Activated CD8-positive, alpha-beta memory T cell treated with anti-CD3 and anti-CD28 coated beads for 36 hours (primary cell): ENCODE data around the gene ERCC4. TPM values are rescaled to one million over a fixed set of nuclear protein-coding genes. Genes with fewer than 3 reads are reported as not detected.
"Not testable (repeated sequence)": the region's sequence is repeated elsewhere in the genome, so short reads cannot be mapped to it uniquely, and the experiment has no call there.

ENCODE experiments used
- CTCF ChIA-PET: fragments of 350-600 bp; sonication (Branson Sonifier 250); formaldehyde crosslinking; loops from one replicate; lab custom pipeline; 2021; ENCODE audit warnings: antibody characterized with exemption; lab: Charles Lee
- POLR2A ChIA-PET: fragments of 350-600 bp; sonication (Branson Sonifier 250); formaldehyde crosslinking; loops from one replicate; lab custom pipeline; 2021; ENCODE audit warnings: antibody characterized with exemption; lab: Charles Lee
- total RNA-seq, 2 experiments: library from RNA; stranded (reverse); gene quantifications; one replicate each; pipeline ENCODE4 v1.2.3, GENCODE V29; 2021

ERCC4 gene
- 10 to 100 TPM; 15.5 to 16.6 TPM for total RNA-seq

DNA sequence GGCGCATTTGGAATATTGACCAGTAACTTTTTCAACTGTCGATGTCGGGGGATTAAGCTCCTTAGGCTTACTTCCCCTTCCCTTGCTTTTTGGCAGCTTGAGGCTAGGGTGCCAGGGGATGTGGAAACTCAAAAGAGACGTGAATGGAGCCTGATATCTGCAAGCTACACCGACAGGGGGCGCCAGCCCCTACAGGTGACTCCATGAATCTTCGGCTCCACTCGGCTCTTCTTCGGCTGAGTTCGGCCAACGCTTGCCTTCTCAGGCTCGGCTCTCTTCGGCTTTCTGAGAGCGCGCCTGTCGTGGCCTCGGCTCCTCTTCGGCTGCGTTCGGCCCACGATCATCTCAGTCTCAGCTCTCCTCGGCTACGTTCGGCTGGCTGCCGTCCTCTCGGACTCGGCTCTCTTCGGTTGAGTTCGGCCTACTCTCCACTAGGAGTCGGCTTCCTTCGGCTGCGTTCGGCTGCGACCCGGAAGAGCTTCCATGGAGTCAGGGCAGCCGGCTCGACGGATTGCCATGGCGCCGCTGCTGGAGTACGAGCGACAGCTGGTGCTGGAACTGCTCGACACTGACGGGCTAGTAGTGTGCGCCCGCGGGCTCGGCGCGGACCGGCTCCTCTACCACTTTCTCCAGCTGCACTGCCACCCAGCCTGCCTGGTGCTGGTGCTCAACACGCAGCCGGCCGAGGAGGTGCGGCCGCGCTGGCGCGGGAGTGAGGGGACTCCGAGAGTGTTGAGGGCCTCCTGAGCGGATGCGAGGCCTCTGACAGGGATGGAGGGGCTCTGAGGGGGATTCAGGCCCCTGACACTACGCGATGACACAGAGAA, at the start of gene ERCC4:
Gene ERCC4 (plus strand): TSS at position 472 of the 827 bp plus-strand sequence. CDS start 12 bp downstream, at position 484.
- POLR2A ChIA-PET, result interaction anchor here (1.4 kb wide), 1 partner anchor 366 kb away, joined by 6 read pairs; no protein-coding TSS in a partner anchor
- CTCF ChIA-PET, result interaction anchor here (0.9 to 1.5 kb wide), 6 partner anchors 11 to 366 kb away, joined by 3 to 6 read pairs (median 4); no protein-coding TSS in a partner anchor

DNA sequence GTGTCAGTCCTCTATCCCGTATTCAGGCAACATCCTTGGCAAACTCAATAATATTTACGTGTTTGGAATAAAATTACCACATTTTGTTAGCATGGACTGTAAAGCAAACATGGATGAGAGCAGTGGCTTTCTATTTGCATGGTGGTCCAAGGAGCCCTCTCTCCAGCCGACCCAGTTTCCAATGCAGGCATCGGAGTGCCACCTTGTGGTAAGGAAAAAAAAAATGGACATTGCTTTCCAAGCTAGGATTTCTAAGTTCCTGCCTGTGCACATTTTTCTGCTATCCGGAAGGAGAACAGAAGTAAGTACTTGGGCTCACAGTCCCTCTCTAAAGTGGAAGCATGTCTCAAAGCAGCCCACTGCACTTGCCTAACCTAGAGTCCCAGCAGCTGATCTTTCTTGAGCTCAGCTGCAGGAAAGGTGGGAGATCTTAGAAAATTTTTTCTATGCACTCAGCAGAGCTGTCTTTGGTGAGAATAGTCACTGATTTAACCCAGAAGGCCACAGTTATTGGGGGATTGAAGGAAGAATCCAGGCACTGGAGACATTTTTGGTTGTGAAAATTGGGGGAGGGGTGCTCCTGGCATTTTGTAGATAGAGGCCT, 46.0 kb upstream of the ERCC4 start:
- CTCF ChIA-PET, result no interaction called here
- POLR2A ChIA-PET, result no interaction called here

DNA sequence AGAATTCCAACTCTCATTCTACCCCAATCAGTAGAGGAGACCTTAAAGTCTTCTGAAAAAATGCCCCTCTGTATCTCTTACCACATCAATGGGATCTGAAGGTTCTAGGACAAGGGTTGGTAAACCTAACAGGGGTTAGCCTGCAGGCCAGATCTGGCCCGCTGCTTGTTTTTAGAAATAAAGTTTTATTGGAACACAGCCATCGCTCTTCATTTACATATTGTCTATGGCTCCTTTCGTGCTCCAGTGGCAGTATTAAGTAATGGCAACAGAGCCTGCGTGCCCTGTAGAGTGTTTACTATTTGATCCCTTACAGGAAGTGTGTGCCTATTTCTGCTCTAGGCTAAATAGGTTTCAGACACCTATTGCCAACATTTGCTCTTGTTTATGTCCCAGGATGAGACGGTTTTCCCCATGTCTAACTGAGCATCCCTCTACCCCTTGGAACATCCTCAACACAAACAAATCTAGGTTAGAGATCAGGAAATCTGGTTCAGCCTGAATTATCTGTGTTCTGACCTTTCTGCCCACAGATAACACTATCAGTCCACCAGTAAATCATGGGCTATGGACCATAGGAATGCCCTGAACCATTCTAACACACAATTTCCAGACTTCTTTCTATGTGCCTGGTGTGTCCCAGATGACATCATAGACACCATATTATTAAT, 44.2 kb upstream of the ERCC4 start:
- ChIA-PET CTCF (no interaction called here), POLR2A (no interaction called here)

DNA sequence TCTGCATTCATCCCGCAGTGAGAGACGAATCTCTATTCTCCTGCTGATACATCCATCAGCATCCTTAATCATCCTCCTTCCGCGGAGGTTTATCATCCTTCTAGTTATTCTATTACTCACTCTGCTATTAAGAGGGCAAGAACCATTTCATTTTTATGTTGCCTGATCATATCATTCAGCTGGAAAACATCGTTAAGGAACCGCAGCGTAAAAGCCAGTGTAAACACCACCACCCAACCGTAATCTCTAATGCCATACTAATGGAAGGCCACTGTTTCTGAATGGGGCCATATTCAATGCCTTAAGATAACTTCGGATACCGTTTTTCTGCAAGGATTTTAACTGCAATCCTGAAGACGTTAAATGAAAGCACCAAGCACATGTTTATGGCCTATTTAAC, 36.7 kb upstream of the ERCC4 start:
- CTCF ChIA-PET, result no interaction called here
- POLR2A ChIA-PET, result interaction anchor here (0.5 kb wide), 1 partner anchor 12 kb away, joined by 4 read pairs; no protein-coding TSS in a partner anchor

DNA sequence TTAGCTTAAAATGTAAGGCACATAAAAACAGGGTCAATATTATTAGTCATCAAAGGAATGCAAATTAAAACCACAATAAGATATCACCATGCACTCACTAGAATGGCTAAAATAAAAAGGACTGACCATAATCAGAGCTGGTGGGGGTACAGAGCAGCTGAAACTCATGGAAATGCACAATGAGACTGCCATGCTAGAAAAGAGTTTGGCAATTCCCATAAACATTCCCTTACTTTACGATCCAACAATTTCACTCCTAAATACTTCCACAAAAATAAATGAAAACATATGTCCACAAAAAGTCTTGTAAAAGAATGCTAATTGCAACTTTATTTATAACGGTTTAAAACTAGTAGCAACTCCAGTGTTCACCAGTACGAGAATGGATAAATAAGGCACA, 36.1 kb upstream of the ERCC4 start:
- ChIA-PET POLR2A (no interaction called here), CTCF (no interaction called here)

DNA sequence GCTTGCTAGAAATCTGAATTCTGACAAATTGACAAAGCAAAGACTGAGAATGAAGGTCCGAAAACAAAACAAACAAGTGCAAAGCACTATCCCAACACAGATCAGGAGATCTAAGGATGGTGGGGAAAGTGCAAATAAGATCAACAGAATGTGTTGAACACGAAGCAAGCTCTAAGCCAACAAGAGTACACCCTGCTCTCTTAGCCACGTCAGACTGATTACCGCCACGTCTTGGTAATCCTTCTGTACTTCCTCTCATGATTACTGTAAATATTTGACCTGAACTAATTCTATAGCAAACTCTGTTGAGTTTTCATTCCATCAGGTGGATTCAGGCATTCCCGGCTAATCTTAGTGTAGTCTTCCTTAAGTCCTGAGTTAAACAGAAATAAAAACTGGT, 34.3 kb upstream of the ERCC4 start:
- ChIA-PET CTCF (no interaction called here), POLR2A (no interaction called here)

DNA sequence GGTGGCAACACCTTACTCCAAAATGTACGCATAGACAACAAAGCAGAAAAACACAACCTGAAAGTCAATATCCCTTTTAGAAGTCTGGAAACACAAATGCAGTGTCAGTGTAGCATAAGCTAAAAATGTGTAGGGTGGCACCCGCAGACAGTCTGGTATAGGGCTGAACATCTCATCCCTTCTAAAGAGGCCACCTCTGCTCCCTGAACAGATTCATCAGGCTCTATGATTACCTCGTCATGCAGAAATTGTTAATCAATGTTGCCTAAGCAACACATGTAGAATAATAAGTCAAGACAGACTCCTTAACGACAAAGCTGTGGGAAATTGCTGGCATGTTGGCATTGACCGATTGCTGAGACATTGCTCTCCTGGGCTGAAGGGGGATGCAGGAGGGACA, 33.3 kb upstream of the ERCC4 start:
- ChIA-PET CTCF (no interaction called here), POLR2A (no interaction called here)

DNA sequence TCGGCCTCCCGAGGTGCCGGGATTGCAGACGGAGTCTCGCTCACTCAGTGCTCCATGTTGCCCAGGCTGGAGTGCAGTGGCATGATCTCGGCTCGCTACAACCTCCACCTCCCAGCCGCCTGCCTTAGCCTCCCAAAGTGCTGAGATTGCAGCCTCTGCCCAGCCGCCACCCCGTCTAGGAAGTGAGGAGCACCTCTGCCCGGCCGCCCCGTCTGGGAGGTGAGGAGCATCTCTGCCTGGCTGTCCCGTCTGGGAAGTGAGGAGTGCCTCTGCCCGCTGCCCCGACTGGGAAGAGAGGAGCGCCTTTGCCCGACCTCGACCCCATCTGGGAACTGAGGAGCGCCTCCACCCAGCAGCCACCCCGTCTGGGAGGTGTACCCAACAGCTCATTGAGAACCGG, 30.6 kb upstream of the ERCC4 start:
- POLR2A ChIA-PET, CTCF ChIA-PET: not testable (repeated sequence)

DNA sequence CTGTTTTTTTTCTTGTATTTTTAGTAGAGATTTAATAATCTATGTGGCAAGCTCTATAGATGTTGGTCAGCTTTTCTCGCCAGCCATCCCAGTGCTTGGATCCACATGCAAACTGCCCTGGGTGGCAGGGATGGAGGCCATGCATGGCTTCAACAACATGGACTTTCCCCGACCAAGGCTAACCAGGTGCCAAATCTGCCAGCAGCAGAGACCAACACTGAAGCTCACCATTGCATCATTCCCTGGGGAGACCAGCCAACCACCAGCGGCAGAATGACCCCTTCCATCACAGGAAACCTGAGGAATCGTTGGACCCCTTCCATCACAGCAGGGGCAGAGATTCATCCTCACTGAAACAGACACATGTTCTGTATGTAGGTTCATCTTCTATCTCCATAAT, 27.7 kb upstream of the ERCC4 start:
- ChIA-PET CTCF (no interaction called here), POLR2A (no interaction called here)

DNA sequence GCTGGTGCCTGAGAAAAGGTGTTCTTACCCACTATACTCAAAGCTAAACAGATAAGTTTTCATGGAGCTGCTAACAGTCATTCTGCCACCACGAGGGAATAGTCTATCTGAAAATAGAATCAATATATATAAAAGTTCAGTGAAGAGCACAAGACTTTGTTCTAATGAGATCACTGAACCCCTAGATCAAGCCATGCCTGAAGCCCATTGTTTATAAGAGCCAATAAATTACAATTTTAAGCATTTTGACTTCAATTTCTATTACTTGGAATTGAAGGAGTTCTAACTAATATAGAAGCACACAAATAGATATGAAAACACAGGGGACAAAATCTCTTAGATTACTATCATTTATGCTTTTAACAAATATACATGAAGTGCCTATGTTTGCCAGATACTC, 24.4 kb upstream of the ERCC4 start:
- ChIA-PET CTCF (no interaction called here), POLR2A (no interaction called here)

DNA sequence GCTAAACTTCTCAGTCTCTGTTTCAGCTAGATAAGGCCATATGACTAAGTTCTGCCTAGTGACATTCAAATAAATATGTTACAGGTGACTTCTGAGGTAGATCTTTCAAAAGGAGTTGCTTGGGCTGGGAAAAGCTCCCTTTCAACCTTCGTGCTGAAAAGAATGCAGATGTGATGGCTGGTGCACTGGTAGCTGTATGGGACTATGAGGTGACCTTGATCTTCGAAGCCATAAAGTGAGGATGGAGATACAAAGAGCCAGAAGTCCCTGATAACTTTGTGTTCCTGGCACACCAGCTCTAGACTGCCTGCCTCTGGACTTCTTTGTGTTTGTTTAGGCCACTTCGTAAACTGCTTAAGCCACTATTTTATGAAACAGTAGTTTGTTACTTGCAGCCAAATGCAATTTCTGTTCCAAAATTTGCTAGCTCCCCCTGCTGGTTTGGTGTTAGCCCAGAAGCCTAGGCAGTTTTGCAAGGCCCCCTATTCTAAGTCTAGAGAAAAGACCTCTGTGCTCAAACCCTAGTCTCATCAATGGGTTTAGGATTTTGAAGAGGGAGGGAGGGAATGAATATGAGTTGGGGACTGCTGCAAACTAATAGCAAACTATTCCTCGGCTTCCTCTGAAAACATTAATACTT, 23.3 kb upstream of the ERCC4 start:
- CTCF ChIA-PET, result interaction anchor here (1.1 kb wide), 1 partner anchor 17 kb away, joined by 3 read pairs; no protein-coding TSS in a partner anchor
- POLR2A ChIA-PET, result no interaction called here

DNA sequence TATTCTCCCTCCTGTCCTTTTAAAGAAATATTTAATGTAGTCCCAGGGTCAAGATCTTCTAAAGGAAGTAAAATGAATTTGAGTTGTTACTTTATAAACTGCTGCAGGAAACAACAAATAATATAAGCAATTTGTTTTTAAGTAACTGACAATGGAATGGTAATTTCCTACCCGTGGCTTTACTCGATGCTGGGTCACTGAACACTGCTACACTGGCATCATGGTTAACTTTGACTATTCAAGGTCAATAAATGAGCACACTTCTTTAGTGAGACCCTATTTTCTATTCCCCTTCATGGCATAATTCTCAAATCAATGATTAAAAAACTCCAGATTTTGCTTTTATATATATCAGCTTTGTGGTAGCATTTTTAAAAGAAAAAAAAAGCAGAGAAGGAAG, 22.1 kb upstream of the ERCC4 start:
- ChIA-PET POLR2A (no interaction called here), CTCF (no interaction called here)

DNA sequence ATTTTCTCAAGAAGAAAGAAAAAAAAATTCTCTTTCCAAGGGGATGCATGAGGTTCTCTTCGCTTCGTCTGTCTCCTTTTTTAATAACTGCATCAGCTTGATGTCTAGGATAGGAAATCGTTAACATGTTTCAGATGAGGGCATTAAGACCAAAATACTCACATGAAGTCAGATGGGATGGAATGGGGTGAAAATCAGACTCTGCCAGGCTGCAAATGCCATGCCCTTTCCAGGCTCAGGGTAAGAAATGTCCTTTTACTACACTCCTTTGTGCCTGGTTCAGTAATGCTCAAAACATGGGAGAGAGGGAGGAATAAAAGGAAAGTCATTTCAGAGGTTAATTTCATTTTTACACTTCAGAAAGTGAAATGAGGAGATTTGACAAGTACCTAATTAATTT, 21.7 kb upstream of the ERCC4 start:
- POLR2A ChIA-PET, result no interaction called here
- CTCF ChIA-PET, result no interaction called here

DNA sequence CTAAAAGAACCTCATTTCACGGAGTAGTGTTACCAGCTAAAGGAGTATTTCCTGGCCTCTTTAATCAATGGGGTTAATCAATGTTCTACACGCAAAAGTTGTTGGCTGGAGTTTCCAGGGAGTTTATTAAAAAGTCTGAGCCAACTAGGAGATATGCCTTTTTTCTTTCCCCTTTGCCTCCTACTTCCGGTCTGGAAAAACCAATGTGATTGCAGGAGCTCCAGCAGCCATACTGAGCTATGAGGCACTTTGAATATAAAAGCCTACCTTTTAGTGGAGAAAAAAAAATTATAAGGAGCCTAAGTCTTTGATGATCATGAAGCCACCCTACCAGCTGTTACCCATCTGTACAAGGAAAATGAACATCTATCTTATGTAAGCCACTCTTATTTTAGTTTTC, 17.9 kb upstream of the ERCC4 start:
- ChIA-PET CTCF (interaction anchor here (0.6 to 1.0 kb wide), 2 partner anchors 18 to 159 kb away, joined by 3 read pairs; partner anchors contain the start of gene ERCC4), POLR2A (no interaction called here)

DNA sequence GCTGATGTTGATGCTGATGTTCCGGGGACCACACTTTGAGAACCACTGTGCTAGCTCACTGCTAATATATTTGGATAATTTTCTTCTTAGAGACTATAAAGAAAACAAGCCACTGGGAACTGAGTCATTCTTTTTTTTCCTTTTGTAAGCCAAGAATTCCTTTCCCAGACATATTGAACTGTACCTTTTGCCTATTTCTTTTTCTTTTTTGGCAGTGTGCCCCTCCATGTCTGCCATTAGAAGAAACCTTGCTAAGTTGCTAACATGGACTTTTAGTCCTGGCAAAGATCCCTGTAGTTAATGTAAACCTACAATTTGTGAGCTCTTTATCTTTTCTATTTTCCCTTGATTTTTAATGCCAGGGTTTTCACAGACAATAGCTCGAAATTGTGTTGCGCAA, 17.3 kb upstream of the ERCC4 start:
- CTCF ChIA-PET, result interaction anchor here (1.0 kb wide), 1 partner anchor 17 kb away, joined by 3 read pairs; the partner anchor contains the start of gene ERCC4

DNA sequence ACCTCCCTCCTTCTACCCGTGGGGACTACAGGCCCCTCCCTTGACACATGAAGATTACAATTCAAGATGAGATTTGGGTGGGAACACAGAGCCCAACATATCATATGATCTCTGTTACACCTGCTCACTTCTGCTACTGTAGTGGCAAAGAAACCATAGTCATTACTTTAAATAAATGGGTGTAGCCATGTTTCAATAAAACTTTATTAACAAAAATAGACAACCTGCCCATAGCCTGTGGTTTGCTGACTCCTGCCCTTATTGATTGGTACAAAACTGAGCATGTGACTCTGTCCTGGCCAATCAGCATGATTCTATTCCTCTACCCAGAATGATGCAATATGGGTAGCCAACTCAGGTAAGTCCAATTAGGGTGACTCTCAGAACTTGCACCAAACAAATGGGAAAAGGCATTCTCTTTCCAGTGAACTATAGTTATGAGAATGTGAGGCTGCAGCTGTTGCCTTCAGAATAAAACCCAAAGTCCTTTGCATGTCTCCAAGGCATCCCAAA, 15.7 kb upstream of the ERCC4 start:
- CTCF ChIA-PET, result no interaction called here
- POLR2A ChIA-PET, result no interaction called here

More for the DNA sequence above, 17.3 kb upstream of the ERCC4 start:
- POLR2A ChIA-PET, result no interaction called here

DNA sequence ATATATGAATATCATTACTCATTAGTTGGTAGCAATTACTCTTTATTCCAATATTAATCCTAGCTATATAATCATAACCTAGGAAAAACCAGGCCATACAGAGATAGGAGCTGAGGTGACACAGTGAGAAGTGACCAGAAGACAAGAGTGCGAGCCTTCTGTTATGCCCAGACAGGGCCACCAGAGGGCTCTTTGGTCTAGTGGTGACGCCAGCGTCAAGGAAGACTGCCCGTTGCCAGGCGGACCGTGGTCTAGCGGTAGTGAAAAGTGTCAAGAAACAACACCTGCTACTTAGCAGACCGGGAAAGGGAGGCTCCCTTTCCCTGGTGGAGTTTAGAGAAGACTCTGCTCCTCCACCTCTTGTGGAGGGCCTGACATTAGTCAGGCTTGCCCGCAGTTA, 15.1 kb upstream of the ERCC4 start:
- CTCF ChIA-PET, result not testable (repeated sequence)

DNA sequence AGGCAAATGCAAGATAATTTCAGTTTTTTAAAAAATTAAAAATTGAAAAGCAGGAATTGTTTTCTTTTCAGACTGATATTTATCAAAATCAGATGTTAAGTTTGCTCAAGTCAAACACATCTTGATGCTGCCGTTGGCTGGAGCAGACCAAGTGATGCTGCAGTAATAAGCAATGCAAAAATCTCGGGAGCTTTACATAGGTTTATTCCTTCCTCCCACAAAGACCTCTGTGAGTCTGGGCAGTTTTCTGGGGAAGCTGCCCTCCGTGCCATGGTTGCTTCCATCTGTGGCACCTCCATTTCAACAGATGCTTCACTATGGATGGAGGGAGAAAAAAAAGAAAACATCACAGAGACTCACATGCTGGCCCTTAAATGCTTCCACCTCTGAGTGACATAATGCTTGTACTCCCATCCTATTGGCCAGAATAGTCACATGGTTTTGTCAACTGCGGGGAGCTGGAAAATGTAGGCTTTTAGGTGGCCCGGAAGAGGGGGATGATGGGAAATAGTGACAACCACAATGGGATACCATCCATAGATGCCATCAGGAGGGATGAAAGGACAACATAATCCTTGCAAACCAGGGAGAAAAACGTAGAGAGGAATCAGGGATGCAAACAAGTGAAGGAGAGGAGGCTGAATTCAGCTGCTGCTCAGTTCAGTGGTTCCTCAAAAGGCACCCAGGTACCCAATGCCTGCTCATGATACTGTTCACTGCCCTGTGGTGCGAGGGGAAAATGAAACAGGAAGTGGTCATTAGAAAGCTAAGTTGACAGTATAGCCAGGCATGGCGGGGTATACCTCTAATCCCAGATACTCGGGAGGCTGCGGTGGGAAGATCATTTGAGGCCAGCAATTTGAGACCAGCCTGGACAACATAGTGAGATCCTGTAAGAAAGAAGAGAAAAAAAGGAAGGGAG, 13.5 kb upstream of the ERCC4 start:
- POLR2A ChIA-PET, result no interaction called here

More for the DNA sequence above, 15.1 kb upstream of the ERCC4 start:
- POLR2A ChIA-PET, result not testable (repeated sequence)

More for the DNA sequence above, 13.5 kb upstream of the ERCC4 start:
- CTCF ChIA-PET, result no interaction called here
